ENCODE data around the gene LRMDA. TPM values are rescaled to one million over a fixed set of nuclear protein-coding genes. Genes with fewer than 3 reads are reported as not detected.

The LRMDA gene
- total and polyA plus RNA-seq, 2 of the 4 experiments (the other 2 are of a cell fraction): 0.07 TPM; not detected in 1

DNA sequence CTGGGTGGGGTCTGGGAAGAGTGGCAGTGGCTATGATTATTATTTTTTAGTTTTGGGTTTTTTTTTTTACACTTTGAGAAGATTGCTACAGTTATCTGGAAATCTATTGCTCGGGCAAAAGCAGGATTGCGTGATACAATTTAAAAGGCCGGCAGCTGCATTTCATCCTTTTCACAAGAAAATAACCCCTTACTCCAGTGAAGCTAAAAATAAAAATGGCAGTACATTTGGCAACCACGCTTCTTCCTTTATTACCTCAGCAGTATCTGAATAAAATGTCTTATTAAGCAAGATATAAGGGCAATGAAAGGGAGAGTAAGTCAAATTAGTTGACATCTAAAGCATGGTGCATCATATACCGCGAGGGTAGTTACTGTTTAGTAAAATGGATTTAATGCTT, 496.8 kb downstream of the LRMDA start:
- no CpG with 5 or more reads among the region's 6 CpGs for WGBS, 2 experiments (ENCODE audit: extremely low coverage in 2 of 2, insufficient read length in 1 of 2)
- Histone ChIP-seq H3K14ac (replicated peaks; ENCODE audit: low read depth, low read length) (no peak overlapping the region), H3K56ac (ENCODE audit: extremely low read depth, insufficient read depth, low read length) (no peak overlapping the region), H3K9me3 (ENCODE audit: control insufficient read depth, insufficient read depth, low read length) (no peaks in the 10 kb centered on the region), H3K4me1 (ENCODE audit: control insufficient read depth, insufficient read depth, low read length) (no peaks in the 10 kb centered on the region), H3K9ac (ENCODE audit: low read depth, low read length) (no peak overlapping the region), H4K8ac (ENCODE audit: low read depth in 2 of 2, low read length in 2 of 2) (no peak overlapping the region), H2BK15ac (ENCODE audit: low read depth, low read length) (no peak overlapping the region), H2AK9ac (replicated peaks; ENCODE audit: low read depth, low read length, poor library complexity) (no peak overlapping the region), H3K4me2 (ENCODE audit: low read depth, low read length) (no peak overlapping the region), H4K5ac (ENCODE audit: low read depth, low read length) (no peak overlapping the region), H3K9me1 (ENCODE audit: insufficient read depth, low read length) (no peaks in the 10 kb centered on the region), H3K23ac (ENCODE audit: low read depth, low read length) (no peak overlapping the region), H3K4me3 (ENCODE audit: insufficient read depth, low read depth, low read length) (no peak overlapping the region), H3K27ac (ENCODE audit: insufficient read depth, low read length) (no peak overlapping the region), H3K27me3 (ENCODE audit: control insufficient read depth, insufficient read depth, low read length) (peaks cover 8% of the 10 kb centered on the region), H4K91ac (ENCODE audit: insufficient read depth, low read depth, low read length) (no peak overlapping the region), H2AFZ (replicated peaks; ENCODE audit: low read length, poor library complexity) (no peak overlapping the region), H2AK5ac (ENCODE audit: low read depth, low read length) (no peak overlapping the region), H3K4ac (ENCODE audit: low read depth, low read length) (no peak overlapping the region), H3K18ac (ENCODE audit: low read depth, low read length) (no peak overlapping the region), H2BK120ac (ENCODE audit: low read depth, low read length) (no peak overlapping the region), H2BK20ac (ENCODE audit: low read depth, low read length) (no peak overlapping the region), H3K36me3 (ENCODE audit: control insufficient read depth, insufficient read depth, low read length) (no peaks in the 10 kb centered on the region), H4K20me1 (ENCODE audit: insufficient read depth, low read length) (no peaks in the 10 kb centered on the region), H2BK5ac (ENCODE audit: low read depth, low read length, poor library complexity, severe bottlenecking) (no peak overlapping the region), H3K79me1 (ENCODE audit: low read depth in 1 of 2, low read length in 2 of 2) (no peaks in the 10 kb centered on the region)
- no TSS peak for BruUV-seq (replicated peaks)
- intact Hi-C loops (cut with micrococcal nuclease): loop anchor here (10.0 kb wide), 1 partner anchor 617 kb away; no protein-coding TSS in a partner anchor
- dilution Hi-C loops (cut with HindIII; ENCODE audit: low sequenced_read_pairs, unreplicated experiment): no loop called here
- in situ Hi-C loops (cut with MboI; ENCODE audit: low sequenced_read_pairs): no loop called here
- POLR2A ChIA-PET (ENCODE audit: unreplicated experiment): no interaction called here
- no peak for TF ChIP-seq NFE2L2 (IDR thresholded peaks at IDR 0.05; ENCODE audit: low read depth, low read length)
- no peak for TF ChIP-seq MAZ (IDR thresholded peaks at IDR 0.05; ENCODE audit: borderline replicate concordance, low read depth, low read length)
- DNase-seq (no peak), ATAC-seq (ENCODE audit: low read depth) (no peak)
- CTCF ChIA-PET: no interaction called here

Measured in IMR-90 (cell line).